HG03097 (cell line): Measurements from ENCODE around the gene MRPL1.
A peak's percentile ranks its signal among the peaks of the same experiment; 100 is the strongest.

Experiments
- ATAC-seq: cut with Tn5 transposase; IDR thresholded peaks from one replicate; pipeline ENCODE4 v1.9.1; 2021; ENCODE audit not compliant: unreplicated experiment, low FRiP score

The MRPL1 gene

GRCh38 chr4:77862478-77863216 lies at the start of gene MRPL1:
Gene MRPL1 (plus strand): TSS chr4:77862830. CDS start chr4:77862849, 19 bp downstream.
- peak; percentile 82 for ATAC-seq

- ATAC-seq, result no peak
Measured at GRCh38 chr4:77815636-77816035, 47.0 kb upstream of the MRPL1 start.

DNA sequence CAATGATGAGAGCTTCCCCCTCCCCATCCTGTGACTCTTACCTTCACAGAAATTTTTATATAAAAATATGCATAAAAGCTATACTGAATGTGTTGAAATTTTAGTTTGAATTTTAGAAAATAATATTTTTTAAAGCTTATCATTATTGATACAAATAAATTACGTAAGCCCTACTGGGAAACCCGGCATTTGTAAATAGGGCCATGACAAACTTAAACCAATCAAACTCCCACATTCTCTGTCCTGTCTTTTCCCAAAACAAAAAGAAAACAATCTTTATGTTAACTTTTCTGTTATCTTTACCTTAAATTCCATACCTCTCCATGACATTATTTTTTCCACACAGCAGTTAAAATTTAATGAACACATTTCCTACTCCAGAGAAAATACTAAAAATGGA lies 46.1 kb upstream of the MRPL1 start:
- ATAC-seq, result no peak

GRCh38 chr4:77817304-77818072 lies 45.1 kb upstream of the MRPL1 start:
- no peak for ATAC-seq

- ATAC-seq, result no peak
Measured at GRCh38 chr4:77818073-77818601, 44.5 kb upstream of the MRPL1 start.

- peak; percentile 25 for ATAC-seq
Measured at GRCh38 chr4:77818602-77819403, 43.8 kb upstream of the MRPL1 start, which contains the start of gene CNOT6L. Gene CNOT6L (minus strand): TSS chr4:77819368. CDS start chr4:77819308, 60 bp downstream.

- peak; percentile 12 for ATAC-seq
Measured at GRCh38 chr4:77819404-77819842, 43.2 kb upstream of the MRPL1 start.

GRCh38 chr4:77819843-77820648 lies 42.6 kb upstream of the MRPL1 start:
- peak; percentile 80 for ATAC-seq

DNA sequence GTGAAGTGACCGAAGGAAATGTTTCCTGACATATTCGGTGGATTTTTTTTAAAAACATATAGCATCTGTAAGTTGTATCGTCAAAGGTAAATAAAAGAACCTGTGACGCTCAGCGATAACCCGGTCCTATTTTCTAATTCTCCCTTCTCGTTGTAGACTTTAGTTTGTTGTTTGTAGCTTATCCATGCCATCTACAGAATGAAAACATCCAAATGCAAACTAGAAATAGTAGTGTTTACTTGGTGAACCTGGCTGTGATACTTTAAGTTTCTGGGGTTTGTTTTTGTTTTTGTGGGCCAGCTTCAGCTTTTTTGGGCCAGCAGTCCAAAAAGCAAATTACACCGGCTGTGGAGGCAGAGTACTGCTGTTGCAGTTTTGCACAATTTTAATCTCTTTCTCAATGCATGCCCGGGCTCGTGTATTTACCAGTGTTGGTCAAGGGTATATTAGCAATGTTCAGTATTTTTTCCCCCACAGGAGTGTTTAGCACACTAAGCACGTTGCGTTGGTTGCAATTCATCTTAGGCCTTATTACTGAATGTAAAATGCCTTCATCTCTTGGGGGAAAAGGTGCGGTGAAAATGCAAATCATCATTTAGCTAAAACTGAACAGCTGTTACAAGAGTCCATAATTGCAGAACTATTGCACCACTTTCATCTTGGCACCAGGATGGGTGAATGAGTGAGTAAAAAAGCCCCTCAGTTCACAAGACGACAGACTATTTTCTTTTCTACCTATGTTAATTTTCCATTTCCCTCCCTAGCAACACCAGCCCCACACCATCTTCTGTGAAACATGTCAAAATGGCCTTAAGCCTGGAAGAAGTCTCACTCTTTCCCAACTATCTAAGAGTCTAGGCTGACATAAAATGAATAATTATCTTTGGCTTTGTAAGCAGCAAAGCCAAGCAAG lies 41.7 kb upstream of the MRPL1 start:
- no peak for ATAC-seq

- no peak for ATAC-seq
Measured at GRCh38 chr4:77821775-77822174, 40.9 kb upstream of the MRPL1 start.

GRCh38 chr4:77826275-77826674 lies 36.4 kb upstream of the MRPL1 start:
- no peak for ATAC-seq

DNA sequence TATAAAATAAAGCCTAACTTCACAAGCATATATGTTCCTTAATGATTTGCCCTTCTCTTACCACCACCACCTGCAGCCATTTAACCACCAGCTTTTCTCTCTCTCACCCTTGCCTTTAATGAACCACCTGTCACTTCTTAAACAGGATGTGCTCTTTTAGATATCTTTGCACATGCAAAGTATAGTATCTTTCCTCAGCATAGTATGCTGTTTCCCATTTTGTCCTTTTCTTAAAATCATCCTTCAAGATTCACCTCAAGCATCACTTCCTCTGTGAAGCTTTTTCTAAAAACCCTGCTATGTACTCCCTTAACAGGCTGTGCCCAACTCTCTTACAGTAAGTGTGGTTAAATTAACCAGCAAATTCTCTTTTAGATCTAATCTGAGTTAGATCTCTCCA lies 35.3 kb upstream of the MRPL1 start:
- ATAC-seq, result peak; percentile 73

DNA sequence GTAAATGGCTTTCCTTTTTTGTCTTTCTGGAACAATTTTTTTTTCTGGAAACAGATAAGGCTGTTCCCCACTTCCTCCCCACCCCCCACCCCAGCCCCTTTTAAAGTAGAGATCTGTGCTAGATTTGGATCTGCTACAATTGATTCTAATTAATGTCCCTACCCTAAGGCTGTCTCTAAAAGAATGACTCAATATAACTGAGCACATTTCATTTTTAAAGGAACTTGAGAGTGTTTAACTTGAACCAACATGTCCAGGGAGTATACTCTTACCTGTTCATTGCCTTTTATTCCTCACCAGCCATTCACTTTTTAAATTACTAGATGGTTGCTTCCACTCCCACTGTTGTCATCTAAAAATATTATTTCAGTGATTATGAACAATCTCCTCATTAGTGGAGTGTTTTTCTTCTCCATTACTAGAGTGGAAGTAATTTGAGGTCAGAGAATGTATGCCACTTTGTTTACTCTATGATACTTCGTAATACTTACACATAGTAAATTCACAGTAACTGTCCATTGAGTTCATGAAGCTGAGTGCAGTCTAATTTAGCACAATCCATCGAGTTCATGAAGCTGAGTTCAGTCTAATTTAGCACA lies 29.4 kb upstream of the MRPL1 start:
- no peak for ATAC-seq

- no peak for ATAC-seq
Measured at GRCh38 chr4:77834403-77834802, 28.2 kb upstream of the MRPL1 start.

GRCh38 chr4:77843628-77844027 lies 19.0 kb upstream of the MRPL1 start:
- no peak for ATAC-seq

- no peak for ATAC-seq
Measured at GRCh38 chr4:77844363-77844762, 18.3 kb upstream of the MRPL1 start.

GRCh38 chr4:77845400-77845799 lies 17.2 kb upstream of the MRPL1 start:
- no peak for ATAC-seq

DNA sequence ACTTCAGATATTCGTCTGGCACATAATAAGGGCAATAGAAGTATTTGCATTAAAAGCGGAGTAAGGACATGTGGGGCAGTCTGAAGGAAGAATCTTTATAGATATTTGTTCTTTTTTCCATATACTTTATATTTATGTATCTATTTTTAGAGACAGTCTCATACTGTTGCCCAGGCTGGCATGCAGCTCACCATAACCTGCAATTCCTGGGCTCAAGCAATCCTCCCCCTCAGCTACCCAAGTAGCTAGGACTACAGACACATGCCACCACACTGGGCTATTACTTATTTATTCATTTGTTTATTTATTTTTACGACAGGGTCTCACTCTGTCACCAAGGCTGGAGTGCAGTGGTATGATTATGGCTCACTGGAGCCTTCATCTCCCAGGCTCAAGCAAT lies 16.7 kb upstream of the MRPL1 start:
- no peak for ATAC-seq

DNA sequence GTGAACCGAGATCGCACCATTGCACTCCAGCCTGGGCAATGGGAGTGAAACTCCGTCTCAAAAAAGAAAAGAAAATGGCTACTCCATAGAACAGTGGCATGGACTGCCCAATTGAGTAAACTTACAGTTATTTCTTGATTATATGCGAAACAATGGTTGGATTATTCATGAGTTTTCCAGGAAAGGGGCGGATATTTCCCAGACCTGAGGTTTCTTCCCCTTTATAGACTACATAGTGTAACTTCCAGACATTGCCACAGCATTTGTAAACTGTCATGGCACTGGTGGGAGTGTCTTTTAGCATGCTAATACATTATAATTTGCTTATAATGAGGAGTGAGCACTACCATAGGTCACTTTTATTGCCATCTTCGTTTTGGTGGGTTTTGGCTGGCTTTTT lies 14.1 kb upstream of the MRPL1 start:
- no peak for ATAC-seq
